ENCODE results near the gene TTC23. TPM values are rescaled to one million over a fixed set of nuclear protein-coding genes. Genes with fewer than 3 reads are reported as not detected.

The TTC23 gene
- total and polyA plus RNA-seq, 7 experiments from 2014 or later: 0.34 to 4.0 (median 0.92) TPM

DNA sequence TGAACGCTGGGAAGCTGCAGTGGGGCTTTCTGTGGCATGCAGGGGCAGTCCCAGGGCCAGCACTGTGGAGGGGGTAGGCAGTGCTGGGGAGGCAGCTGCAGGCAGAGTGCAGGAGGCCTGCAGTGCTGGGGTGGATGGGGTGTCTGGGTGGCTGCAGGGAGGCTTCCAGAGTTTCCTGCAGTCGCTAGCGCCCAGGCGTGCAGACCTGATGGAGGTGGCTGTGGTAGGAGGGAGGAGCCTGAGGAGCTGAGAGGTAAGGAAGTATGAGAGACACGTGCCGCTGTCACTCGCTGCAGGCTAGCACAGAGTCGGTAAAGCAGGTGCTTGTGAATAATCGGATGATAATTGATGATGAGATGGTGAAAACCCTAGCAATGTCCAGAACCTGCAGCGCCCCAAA lies 128.2 kb downstream of the TTC23 start:
- no peak for DNase-seq
- CTCF ChIA-PET: no interaction called here
- H3K36me3 ChIP-seq (ENCODE audit: control insufficient read depth in 2 of 3, insufficient read depth in 3 of 3, low read length in 3 of 3): no peaks in the 10 kb centered on the region
- Mint-ChIP-seq H3K36me3 (no peaks in the 10 kb centered on the region), H3K4me1 (peaks cover 0 to 2% (median 0%) of the 10 kb centered on the region in 7 donors), H3K27ac (no peak overlapping the region), H3K9me3 (no peaks in the 10 kb centered on the region), H3K4me3 (no peak overlapping the region), H3K27me3 (peaks cover 0 to 16% (median 0%) of the 10 kb centered on the region in 5 donors)
- no peak for ATAC-seq
- no peak overlapping the region for H3K4me3 ChIP-seq (ENCODE audit: low read length)
- POLR2A ChIA-PET: no interaction called here
- H3K27ac ChIP-seq (ENCODE audit: low read depth, low read length): no peak overlapping the region
- H3K4me1 ChIP-seq (ENCODE audit: control insufficient read depth in 2 of 2, insufficient read depth in 2 of 2, low read length in 2 of 2): no peaks in the 10 kb centered on the region
- H3K9me3 ChIP-seq (ENCODE audit: control insufficient read depth in 2 of 3, low read length in 3 of 3): no peaks in the 10 kb centered on the region
- intact Hi-C loops (cut with micrococcal nuclease): no loop called here
- H3K27me3 ChIP-seq (ENCODE audit: control insufficient read depth in 2 of 2, insufficient read depth in 2 of 2, low read length in 2 of 2): no peaks in the 10 kb centered on the region

DNA sequence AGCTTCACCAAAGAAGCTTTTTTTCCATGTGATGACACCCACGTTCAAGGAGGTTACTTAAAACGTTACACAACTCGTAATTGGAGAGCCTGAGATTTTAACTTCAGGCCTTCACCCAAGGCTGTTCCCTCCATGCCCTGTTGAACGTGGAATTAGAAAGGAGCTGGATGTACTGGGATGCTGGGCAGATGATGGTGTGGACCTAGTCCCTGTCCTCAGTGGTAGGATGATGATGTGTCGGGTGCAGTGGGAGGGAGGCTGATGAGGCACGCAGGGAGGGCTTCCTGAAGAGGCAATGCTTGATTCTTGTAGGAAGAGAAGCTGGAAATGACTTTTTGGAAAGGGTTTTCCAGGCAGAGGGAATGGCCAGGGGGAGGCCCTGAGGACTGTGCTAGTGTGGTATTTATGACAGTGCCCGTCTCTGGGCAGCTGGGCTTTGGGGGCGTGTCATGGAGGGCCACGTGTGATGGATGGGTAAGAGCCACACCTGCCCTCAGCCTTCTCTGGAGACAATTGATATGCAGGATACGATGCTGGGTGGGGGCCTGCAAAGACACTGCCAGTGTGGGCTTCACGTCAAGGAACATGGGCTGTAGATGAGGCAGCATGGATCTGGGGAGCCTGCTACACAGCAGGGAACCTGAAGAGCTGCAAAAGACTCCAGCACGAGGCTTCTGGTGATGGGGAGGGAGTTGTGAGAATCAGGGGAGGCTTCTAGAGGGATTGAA lies 129.2 kb downstream of the TTC23 start:
- Histone ChIP-seq H3K36me3 (ENCODE audit: control insufficient read depth in 2 of 3, insufficient read depth in 3 of 3, low read length in 3 of 3) (no peaks in the 10 kb centered on the region), H3K4me3 (ENCODE audit: low read length) (no peak overlapping the region), H3K27me3 (ENCODE audit: control insufficient read depth in 2 of 2, insufficient read depth in 2 of 2, low read length in 2 of 2) (no peaks in the 10 kb centered on the region), H3K4me1 (ENCODE audit: control insufficient read depth in 2 of 2, insufficient read depth in 2 of 2, low read length in 2 of 2) (no peaks in the 10 kb centered on the region), H3K9me3 (ENCODE audit: control insufficient read depth in 2 of 3, low read length in 3 of 3) (no peaks in the 10 kb centered on the region), H3K27ac (ENCODE audit: low read depth, low read length) (no peak overlapping the region)
- POLR2A ChIA-PET: no interaction called here
- CTCF ChIA-PET: no interaction called here
- Mint-ChIP-seq H3K27ac (no peak overlapping the region), H3K4me3 (no peak overlapping the region), H3K27me3 (peaks cover 0 to 16% (median 0%) of the 10 kb centered on the region in 5 donors), H3K9me3 (no peaks in the 10 kb centered on the region), H3K4me1 (peaks cover 0 to 2% (median 0%) of the 10 kb centered on the region in 7 donors), H3K36me3 (no peaks in the 10 kb centered on the region)
- intact Hi-C loops (cut with micrococcal nuclease): no loop called here
- DNase-seq: no peak
- ATAC-seq: no peak

GRCh38 chr15:99118801-99119546 lies 130.4 kb downstream of the TTC23 start:
- Mint-ChIP-seq H3K27me3 (peaks cover 0 to 16% (median 0%) of the 10 kb centered on the region in 5 donors), H3K27ac (no peak overlapping the region), H3K9me3 (no peaks in the 10 kb centered on the region), H3K4me3 (no peak overlapping the region), H3K36me3 (no peaks in the 10 kb centered on the region), H3K4me1 (peaks cover 0 to 2% (median 0%) of the 10 kb centered on the region in 7 donors)
- ATAC-seq (no peak), DNase-seq (no peak)
- Histone ChIP-seq H3K27ac (ENCODE audit: low read depth, low read length) (no peak overlapping the region), H3K4me3 (ENCODE audit: low read length) (no peak overlapping the region), H3K9me3 (ENCODE audit: control insufficient read depth in 2 of 3, low read length in 3 of 3) (no peaks in the 10 kb centered on the region), H3K27me3 (ENCODE audit: control insufficient read depth in 2 of 2, insufficient read depth in 2 of 2, low read length in 2 of 2) (no peaks in the 10 kb centered on the region), H3K4me1 (ENCODE audit: control insufficient read depth in 2 of 2, insufficient read depth in 2 of 2, low read length in 2 of 2) (no peaks in the 10 kb centered on the region), H3K36me3 (ENCODE audit: control insufficient read depth in 2 of 3, insufficient read depth in 3 of 3, low read length in 3 of 3) (no peaks in the 10 kb centered on the region)
- intact Hi-C loops (cut with micrococcal nuclease): no loop called here
- ChIA-PET POLR2A (no interaction called here), CTCF (no interaction called here)

GRCh38 chr15:99118258-99118632 lies 131.1 kb downstream of the TTC23 start:
- no peaks in the 10 kb centered on the region for H3K9me3 ChIP-seq (ENCODE audit: control insufficient read depth in 2 of 3, low read length in 3 of 3)
- H3K27me3 ChIP-seq (ENCODE audit: control insufficient read depth in 2 of 2, insufficient read depth in 2 of 2, low read length in 2 of 2): no peaks in the 10 kb centered on the region
- ChIA-PET CTCF (no interaction called here), POLR2A (no interaction called here)
- H3K36me3 Mint-ChIP-seq: no peaks in the 10 kb centered on the region
- DNase-seq (no peak), ATAC-seq (no peak)
- H3K27me3 Mint-ChIP-seq: peaks cover 0 to 14% (median 0%) of the 10 kb centered on the region in 5 donors
- peaks cover 0 to 2% (median 0%) of the 10 kb centered on the region in 7 donors for H3K4me1 Mint-ChIP-seq
- H3K4me1 ChIP-seq (ENCODE audit: control insufficient read depth in 2 of 2, insufficient read depth in 2 of 2, low read length in 2 of 2): no peaks in the 10 kb centered on the region
- no peak overlapping the region for H3K4me3 ChIP-seq (ENCODE audit: low read length)
- H3K9me3 Mint-ChIP-seq: no peaks in the 10 kb centered on the region
- intact Hi-C loops (cut with micrococcal nuclease): no loop called here
- H3K36me3 ChIP-seq (ENCODE audit: control insufficient read depth in 2 of 3, insufficient read depth in 3 of 3, low read length in 3 of 3): no peaks in the 10 kb centered on the region
- H3K27ac ChIP-seq (ENCODE audit: low read depth, low read length): no peak overlapping the region
- peak overlapping the region in 1 of 9 donors; percentile 29 for H3K27ac Mint-ChIP-seq
- no peak overlapping the region for H3K4me3 Mint-ChIP-seq

GRCh38 chr15:99117563-99118257 lies 131.7 kb downstream of the TTC23 start:
- no peaks in the 10 kb centered on the region for H3K4me1 ChIP-seq (ENCODE audit: control insufficient read depth in 2 of 2, insufficient read depth in 2 of 2, low read length in 2 of 2)
- H3K27ac ChIP-seq (ENCODE audit: low read depth, low read length): no peak overlapping the region
- DNase-seq: no peak
- CTCF ChIA-PET: no interaction called here
- Mint-ChIP-seq H3K36me3 (no peaks in the 10 kb centered on the region), H3K27ac (no peak overlapping the region), H3K4me1 (peaks cover 0 to 2% (median 0%) of the 10 kb centered on the region in 7 donors), H3K9me3 (no peaks in the 10 kb centered on the region), H3K4me3 (no peak overlapping the region), H3K27me3 (peaks cover 0 to 12% (median 0%) of the 10 kb centered on the region in 5 donors)
- intact Hi-C loops (cut with micrococcal nuclease): no loop called here
- H3K27me3 ChIP-seq (ENCODE audit: control insufficient read depth in 2 of 2, insufficient read depth in 2 of 2, low read length in 2 of 2): no peaks in the 10 kb centered on the region
- H3K9me3 ChIP-seq (ENCODE audit: control insufficient read depth in 2 of 3, low read length in 3 of 3): no peaks in the 10 kb centered on the region
- no peak overlapping the region for H3K4me3 ChIP-seq (ENCODE audit: low read length)
- no peaks in the 10 kb centered on the region for H3K36me3 ChIP-seq (ENCODE audit: control insufficient read depth in 2 of 3, insufficient read depth in 3 of 3, low read length in 3 of 3)
- POLR2A ChIA-PET: no interaction called here
- ATAC-seq: no peak

DNA sequence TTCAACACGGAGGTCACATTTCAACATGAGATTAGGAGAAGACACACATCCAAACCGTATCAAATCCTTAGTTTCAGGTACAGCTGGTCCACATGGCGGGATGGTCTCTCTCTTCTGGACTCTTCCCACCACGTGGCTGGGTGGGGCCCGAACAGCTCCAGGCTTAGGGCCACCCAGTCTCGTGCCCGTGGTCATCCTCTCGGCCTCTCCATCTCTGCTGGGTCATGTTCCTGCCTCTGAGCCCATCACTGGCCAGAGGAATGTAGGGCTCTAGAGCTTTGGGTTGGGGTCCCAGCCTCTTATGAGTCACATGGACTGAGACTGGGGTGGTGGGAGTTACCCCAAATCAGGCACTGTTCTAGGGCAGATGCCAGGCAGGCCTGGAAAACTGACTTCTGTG lies 132.3 kb downstream of the TTC23 start:
- ATAC-seq: no peak
- Histone ChIP-seq H3K9me3 (ENCODE audit: control insufficient read depth in 2 of 3, low read length in 3 of 3) (no peaks in the 10 kb centered on the region), H3K4me3 (ENCODE audit: low read length) (no peak overlapping the region), H3K4me1 (ENCODE audit: control insufficient read depth in 2 of 2, insufficient read depth in 2 of 2, low read length in 2 of 2) (no peaks in the 10 kb centered on the region), H3K36me3 (ENCODE audit: control insufficient read depth in 2 of 3, insufficient read depth in 3 of 3, low read length in 3 of 3) (no peaks in the 10 kb centered on the region), H3K27me3 (ENCODE audit: control insufficient read depth in 2 of 2, insufficient read depth in 2 of 2, low read length in 2 of 2) (no peaks in the 10 kb centered on the region), H3K27ac (ENCODE audit: low read depth, low read length) (no peak overlapping the region)
- ChIA-PET CTCF (no interaction called here), POLR2A (no interaction called here)
- Mint-ChIP-seq H3K27ac (no peak overlapping the region), H3K27me3 (peaks cover 0 to 12% (median 0%) of the 10 kb centered on the region in 5 donors), H3K4me1 (peaks cover 0 to 2% (median 0%) of the 10 kb centered on the region in 7 donors), H3K36me3 (no peaks in the 10 kb centered on the region), H3K9me3 (no peaks in the 10 kb centered on the region), H3K4me3 (no peak overlapping the region)
- intact Hi-C loops (cut with micrococcal nuclease): no loop called here
- no peak for DNase-seq

Data from naive thymus-derived CD4-positive, alpha-beta T cell (primary cell).